ENCODE measurements around the gene EHF. TPM values are rescaled to one million over a fixed set of nuclear protein-coding genes. Genes with fewer than 3 reads are reported as not detected.
A peak's percentile ranks its signal among the peaks of the same experiment; 100 is the strongest.
"Not testable (repeated sequence)": the region's sequence is repeated elsewhere in the genome, so short reads cannot be mapped to it uniquely, and the experiment has no call there.

EHF gene
- total RNA-seq, 1 experiment from 2014 or later = 118 TPM

DNA sequence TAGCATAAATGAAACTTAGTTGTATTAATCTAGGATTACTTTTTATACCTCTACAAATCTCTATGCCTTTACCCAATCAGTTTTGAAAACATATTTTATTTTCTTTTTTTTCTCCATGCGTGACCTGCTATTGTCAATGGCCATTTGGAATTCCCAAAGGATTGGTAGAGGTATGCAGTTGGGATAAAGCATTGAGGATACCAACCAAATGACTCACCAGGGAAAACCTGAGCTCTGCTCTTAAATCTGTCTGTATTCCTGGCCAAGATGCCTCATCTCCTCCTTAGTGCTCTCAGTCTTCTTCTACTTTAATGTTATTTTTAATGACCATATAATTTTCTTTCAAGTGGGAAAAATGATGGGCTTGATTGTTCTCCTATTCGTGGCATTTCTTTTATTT is 61.9 kb downstream of the EHF start:
- BruUV-seq (replicated peaks) = no TSS peak
- H3K9me3 ChIP-seq (ENCODE audit: insufficient read depth, low read depth) = no peaks in the 10 kb centered on the region
- H3K4me1 ChIP-seq (replicated peaks; ENCODE audit: insufficient read depth) = peaks cover 64% of the 10 kb centered on the region
- H3F3A ChIP-seq (ENCODE audit: insufficient read depth, low read depth) = peaks cover 41% of the 10 kb centered on the region
- H3K79me2 ChIP-seq (ENCODE audit: low read depth) = no peaks in the 10 kb centered on the region
- H3K36me3 ChIP-seq (ENCODE audit: low read depth) = no peaks in the 10 kb centered on the region
- no peaks in the 10 kb centered on the region; the same call in 1 of the 2 replicates for H3K9me2 ChIP-seq (ENCODE audit: insufficient read depth)
- intact Hi-C loops (cut with micrococcal nuclease; ENCODE audit: unreplicated experiment) = no loop called here
- no peaks in the 10 kb centered on the region for H3K27me3 ChIP-seq (ENCODE audit: insufficient read depth, low read depth)
- H2AFZ ChIP-seq = no peak overlapping the region
- no peak for TF ChIP-seq EZH2 (IDR thresholded peaks at IDR 0.05; ENCODE audit: low read depth)
- TF ChIP-seq, protein P1, sequence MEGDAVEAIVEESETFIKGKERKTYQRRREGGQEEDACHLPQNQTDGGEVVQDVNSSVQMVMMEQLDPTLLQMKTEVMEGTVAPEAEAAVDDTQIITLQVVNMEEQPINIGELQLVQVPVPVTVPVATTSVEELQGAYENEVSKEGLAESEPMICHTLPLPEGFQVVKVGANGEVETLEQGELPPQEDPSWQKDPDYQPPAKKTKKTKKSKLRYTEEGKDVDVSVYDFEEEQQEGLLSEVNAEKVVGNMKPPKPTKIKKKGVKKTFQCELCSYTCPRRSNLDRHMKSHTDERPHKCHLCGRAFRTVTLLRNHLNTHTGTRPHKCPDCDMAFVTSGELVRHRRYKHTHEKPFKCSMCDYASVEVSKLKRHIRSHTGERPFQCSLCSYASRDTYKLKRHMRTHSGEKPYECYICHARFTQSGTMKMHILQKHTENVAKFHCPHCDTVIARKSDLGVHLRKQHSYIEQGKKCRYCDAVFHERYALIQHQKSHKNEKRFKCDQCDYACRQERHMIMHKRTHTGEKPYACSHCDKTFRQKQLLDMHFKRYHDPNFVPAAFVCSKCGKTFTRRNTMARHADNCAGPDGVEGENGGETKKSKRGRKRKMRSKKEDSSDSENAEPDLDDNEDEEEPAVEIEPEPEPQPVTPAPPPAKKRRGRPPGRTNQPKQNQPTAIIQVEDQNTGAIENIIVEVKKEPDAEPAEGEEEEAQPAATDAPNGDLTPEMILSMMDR (conservative IDR thresholded peaks at IDR 0.05) = no peak
- H4K20me1 ChIP-seq (ENCODE audit: insufficient read depth) = peaks cover 4% of the 10 kb centered on the region; the same call in 1 of the 2 replicates
- ChIA-PET CTCF (no interaction called here), POLR2A (ENCODE audit: unreplicated experiment) (interaction anchor here (0.7 kb wide), 1 partner anchor 1356 kb away, joined by 4 read pairs; no protein-coding TSS in a partner anchor)
- H3K4me3 ChIP-seq = no peak overlapping the region
- DNase-seq = no peak
- H3K4me2 ChIP-seq = no peak overlapping the region
- peak overlapping the region; percentile 86; the same call in 1 of the 2 replicates for H3K27ac ChIP-seq

DNA sequence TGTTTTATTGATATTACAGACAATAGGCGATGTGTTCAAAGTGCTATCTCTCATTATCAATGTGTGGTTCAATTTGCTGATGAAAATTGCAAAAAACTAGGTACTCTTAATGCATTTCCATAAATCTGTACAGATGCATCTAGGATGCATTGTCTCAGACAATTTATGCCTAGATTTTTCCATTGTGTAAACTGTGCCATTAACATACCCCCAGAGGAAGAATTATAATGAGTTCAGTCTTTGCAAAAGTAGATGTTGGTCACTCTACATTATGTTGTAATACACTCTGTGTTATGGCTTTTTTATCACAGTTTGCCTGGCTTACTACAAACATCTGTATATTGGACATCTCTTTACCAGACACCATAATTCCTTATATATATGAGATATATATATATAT is 62.5 kb downstream of the EHF start:
- H4K20me1 ChIP-seq (ENCODE audit: insufficient read depth) = peaks cover 4% of the 10 kb centered on the region; the same call in 1 of the 2 replicates
- intact Hi-C loops (cut with micrococcal nuclease; ENCODE audit: unreplicated experiment) = no loop called here
- ChIA-PET CTCF (no interaction called here), POLR2A (ENCODE audit: unreplicated experiment) (interaction anchor here (0.7 kb wide), 1 partner anchor 1356 kb away, joined by 4 read pairs; no protein-coding TSS in a partner anchor)
- no peaks in the 10 kb centered on the region for H3K79me2 ChIP-seq (ENCODE audit: low read depth)
- H3K9me2 ChIP-seq (ENCODE audit: insufficient read depth) = no peaks in the 10 kb centered on the region; the same call in 1 of the 2 replicates
- BruUV-seq (replicated peaks) = no TSS peak
- no peak overlapping the region for H3K4me3 ChIP-seq
- DNase-seq = no peak
- H2AFZ ChIP-seq = no peak overlapping the region
- H3K4me2 ChIP-seq = no peak overlapping the region
- H3F3A ChIP-seq (ENCODE audit: insufficient read depth, low read depth) = peaks cover 41% of the 10 kb centered on the region
- no peaks in the 10 kb centered on the region for H3K9me3 ChIP-seq (ENCODE audit: insufficient read depth, low read depth)
- H3K4me1 ChIP-seq (replicated peaks; ENCODE audit: insufficient read depth) = peaks cover 64% of the 10 kb centered on the region
- no peak for TF ChIP-seq EZH2 (IDR thresholded peaks at IDR 0.05; ENCODE audit: low read depth)
- TF ChIP-seq, protein P1 (conservative IDR thresholded peaks at IDR 0.05) = no peak
- no peaks in the 10 kb centered on the region for H3K27me3 ChIP-seq (ENCODE audit: insufficient read depth, low read depth)
- no peaks in the 10 kb centered on the region for H3K36me3 ChIP-seq (ENCODE audit: low read depth)
- H3K27ac ChIP-seq = 0 out of 2 replicates have a peak overlapping the region, but pooled peaks have one; percentile 86

DNA sequence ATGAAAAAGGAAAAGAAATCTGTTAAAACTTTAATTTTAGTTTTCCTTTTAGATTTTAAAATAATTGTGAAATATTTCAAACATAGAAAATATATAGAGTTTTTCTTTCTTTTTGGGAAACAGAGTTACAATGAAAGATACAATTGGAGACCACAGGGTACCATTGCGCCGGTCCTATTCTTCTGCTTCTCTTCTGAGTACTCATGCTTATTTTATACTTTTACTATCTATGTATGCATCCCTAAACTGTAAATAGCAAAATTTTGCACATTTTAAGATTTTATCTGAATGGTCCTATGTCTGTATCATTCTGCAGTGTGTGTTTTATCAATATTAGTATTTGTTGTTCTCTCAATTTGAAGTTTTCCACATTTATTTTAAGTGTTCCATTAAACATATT is 65.0 kb downstream of the EHF start:
- Histone ChIP-seq H4K20me1 (ENCODE audit: insufficient read depth) (peaks cover 4% of the 10 kb centered on the region; the same call in 1 of the 2 replicates), H3K4me3 (no peak overlapping the region), H3K27ac (peak overlapping the region; percentile 86), H2AFZ (no peak overlapping the region), H3K4me2 (peak overlapping the region; percentile 39; the same call in 1 of the 2 replicates), H3K4me1 (replicated peaks; ENCODE audit: insufficient read depth) (peaks cover 51% of the 10 kb centered on the region), H3K9me2 (ENCODE audit: insufficient read depth) (no peaks in the 10 kb centered on the region; the same call in 1 of the 2 replicates), H3K27me3 (ENCODE audit: insufficient read depth, low read depth) (no peaks in the 10 kb centered on the region), H3K79me2 (ENCODE audit: low read depth) (no peaks in the 10 kb centered on the region), H3K36me3 (ENCODE audit: low read depth) (no peaks in the 10 kb centered on the region), H3F3A (ENCODE audit: insufficient read depth, low read depth) (peaks cover 31% of the 10 kb centered on the region), H3K9me3 (ENCODE audit: insufficient read depth, low read depth) (no peaks in the 10 kb centered on the region)
- no TSS peak for BruUV-seq (replicated peaks)
- intact Hi-C loops (cut with micrococcal nuclease; ENCODE audit: unreplicated experiment) = loop anchor here (1.0 to 2.0 kb wide), 8 partner anchors 18 to 205 kb away; partner anchors contain the start of gene EHF
- TF ChIP-seq, protein P1 (conservative IDR thresholded peaks at IDR 0.05) = no peak
- no peak for TF ChIP-seq EZH2 (IDR thresholded peaks at IDR 0.05; ENCODE audit: low read depth)
- CTCF ChIA-PET = no interaction called here
- DNase-seq = no peak
- POLR2A ChIA-PET (ENCODE audit: unreplicated experiment) = interaction anchor here (0.5 kb wide), 1 partner anchor 64 kb away, joined by 27 read pairs; no protein-coding TSS in a partner anchor

DNA sequence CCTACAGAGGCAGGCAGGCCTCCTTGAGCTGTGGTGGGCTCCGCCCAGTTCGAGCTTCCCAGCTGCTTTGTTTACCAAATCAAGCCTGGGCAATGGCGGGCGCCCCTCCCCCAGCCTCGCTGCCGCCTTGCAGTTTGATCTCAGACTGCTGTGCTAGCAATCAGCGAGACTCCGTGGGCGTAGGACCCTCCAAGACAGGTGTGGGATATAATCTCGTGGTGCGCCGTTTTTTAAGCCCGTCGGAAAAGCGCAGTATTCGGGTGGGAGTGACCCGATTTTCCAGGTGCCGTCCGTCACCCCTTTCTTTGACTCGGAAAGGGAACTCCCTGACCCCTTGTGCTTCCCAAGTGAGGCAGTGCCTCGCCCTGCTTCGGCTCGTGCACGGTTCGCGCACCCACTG is 71.4 kb downstream of the EHF start:
- H3K4me2 ChIP-seq; H3K9me3 ChIP-seq (ENCODE audit: insufficient read depth, low read depth); DNase-seq; intact Hi-C loops (cut with micrococcal nuclease; ENCODE audit: unreplicated experiment); H3F3A ChIP-seq (ENCODE audit: insufficient read depth, low read depth); H3K36me3 ChIP-seq (ENCODE audit: low read depth); H3K4me3 ChIP-seq; BruUV-seq (replicated peaks); H3K4me1 ChIP-seq (replicated peaks; ENCODE audit: insufficient read depth); H3K79me2 ChIP-seq (ENCODE audit: low read depth); POLR2A ChIA-PET (ENCODE audit: unreplicated experiment); H3K27ac ChIP-seq; CTCF ChIA-PET; H2AFZ ChIP-seq; H4K20me1 ChIP-seq (ENCODE audit: insufficient read depth); H3K9me2 ChIP-seq (ENCODE audit: insufficient read depth); H3K27me3 ChIP-seq (ENCODE audit: insufficient read depth, low read depth): not testable (repeated sequence)

Data from PC-9 (cell line).